ENCODE measurements around the gene ABHD12B.
A peak's percentile ranks its signal among the peaks of the same experiment; 100 is the strongest.
"Not testable (repeated sequence)": the region's sequence is repeated elsewhere in the genome, so short reads cannot be mapped to it uniquely, and the experiment has no call there.

The ABHD12B gene

GRCh38 chr14:50897005-50897404 is 25.2 kb downstream of the ABHD12B start:
- not testable (repeated sequence) for DNase-seq

- DNase-seq: no peak
Observed at GRCh38 chr14:50897658-50898175, 25.9 kb downstream of the ABHD12B start.

- no peak for DNase-seq
Observed at GRCh38 chr14:50901361-50901760, 29.5 kb downstream of the ABHD12B start.

- no peak for DNase-seq
Observed at GRCh38 chr14:50904719-50905118, 32.9 kb downstream of the ABHD12B start.

GRCh38 chr14:50906326-50907065 is 34.6 kb downstream of the ABHD12B start:
- peak in 1 of 2 experiments; percentile 28 for DNase-seq

- DNase-seq: no peak
Observed at GRCh38 chr14:50910495-50911420, 38.9 kb downstream of the ABHD12B start.

GRCh38 chr14:50917449-50917848 is 45.6 kb downstream of the ABHD12B start:
- no peak for DNase-seq

- DNase-seq: not testable (repeated sequence)
Observed at GRCh38 chr14:50919524-50919923, 47.7 kb downstream of the ABHD12B start.

- DNase-seq: no peak
Observed at GRCh38 chr14:50920482-50921230, 48.8 kb downstream of the ABHD12B start.

GRCh38 chr14:50922803-50923202 is 51.0 kb downstream of the ABHD12B start:
- no peak for DNase-seq

- no peak for DNase-seq
Observed at GRCh38 chr14:50924236-50924635, 52.4 kb downstream of the ABHD12B start.

- DNase-seq: no peak
Observed at GRCh38 chr14:50924843-50925242, 53.0 kb downstream of the ABHD12B start.

- DNase-seq: no peak
Observed at GRCh38 chr14:50926851-50927386, 55.1 kb downstream of the ABHD12B start.

GRCh38 chr14:50928002-50928635 is 56.3 kb downstream of the ABHD12B start:
- no peak for DNase-seq

GRCh38 chr14:50929506-50929905 is 57.7 kb downstream of the ABHD12B start:
- no peak for DNase-seq

GRCh38 chr14:50931559-50931958 is 59.7 kb downstream of the ABHD12B start:
- no peak for DNase-seq

- DNase-seq: no peak
Observed at GRCh38 chr14:50932156-50932555, 60.3 kb downstream of the ABHD12B start.

- DNase-seq: no peak
Observed at GRCh38 chr14:50932592-50933495, 61.0 kb downstream of the ABHD12B start.

- no peak for DNase-seq
Observed at GRCh38 chr14:50935126-50936015, 63.5 kb downstream of the ABHD12B start.

- no peak for DNase-seq
Observed at GRCh38 chr14:50936016-50936340, 64.1 kb downstream of the ABHD12B start.

All from NCI-H1930 (cell line).